GM18519 (cell line): Measurements from ENCODE around the gene EPB41L3.
"Not testable (repeated sequence)": the region's sequence is repeated elsewhere in the genome, so short reads cannot be mapped to it uniquely, and the experiment has no call there.

Source experiments
- ATAC-seq: cut with Tn5 transposase; IDR thresholded peaks from one replicate; pipeline ENCODE4 v1.9.1; 2021; ENCODE audit warnings: mild to moderate bottlenecking, moderate library complexity; ENCODE audit not compliant: unreplicated experiment, low FRiP score

The EPB41L3 gene

GRCh38 chr18:5534845-5535244 lies 9.0 kb downstream of the EPB41L3 start:
- ATAC-seq: no peak

DNA sequence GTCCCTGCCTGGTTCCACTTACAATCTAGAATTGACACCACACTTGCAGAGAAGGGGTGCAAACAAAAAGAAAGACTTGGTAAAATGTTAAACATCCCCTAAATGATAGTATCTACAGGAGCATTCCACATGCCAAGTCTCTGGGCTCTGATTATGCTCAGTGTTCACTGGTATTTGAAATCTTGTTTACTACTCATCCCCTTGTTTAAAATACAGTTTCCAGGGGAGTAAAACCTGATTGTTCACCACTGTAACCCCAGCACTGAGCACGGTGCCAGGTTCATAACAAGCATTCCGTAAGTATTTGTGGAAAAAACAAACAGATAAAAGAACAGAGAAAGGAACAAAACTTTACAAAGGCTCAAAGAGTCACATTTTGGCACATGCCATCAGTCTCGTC lies 11.7 kb downstream of the EPB41L3 start:
- no peak for ATAC-seq

GRCh38 chr18:5530629-5531178 lies 13.1 kb downstream of the EPB41L3 start:
- ATAC-seq: no peak

- ATAC-seq: no peak
These were observed 14.3 kb downstream of the EPB41L3 start for GRCh38 chr18:5529471-5529870.

GRCh38 chr18:5527603-5528002 lies 16.2 kb downstream of the EPB41L3 start:
- no peak for ATAC-seq

DNA sequence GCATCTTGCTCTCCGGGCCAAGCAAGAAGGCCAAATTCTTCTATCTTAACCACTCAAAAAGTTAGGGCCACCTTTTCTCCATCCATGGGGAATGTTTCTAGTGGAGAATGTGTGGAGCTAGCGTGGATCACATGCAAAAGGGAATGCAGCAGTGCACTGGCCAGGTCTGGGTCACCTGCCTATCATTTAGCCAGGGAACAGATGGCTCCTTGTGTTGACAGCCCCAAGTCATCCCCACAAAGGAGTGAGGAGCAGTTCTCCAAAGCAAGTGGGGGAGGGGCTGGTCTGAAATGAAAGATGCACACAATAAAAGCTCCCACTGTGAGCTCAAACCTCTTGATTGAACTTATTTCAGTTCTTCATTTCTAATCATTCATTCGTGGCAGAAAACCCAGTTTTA lies 19.1 kb downstream of the EPB41L3 start:
- no peak for ATAC-seq

DNA sequence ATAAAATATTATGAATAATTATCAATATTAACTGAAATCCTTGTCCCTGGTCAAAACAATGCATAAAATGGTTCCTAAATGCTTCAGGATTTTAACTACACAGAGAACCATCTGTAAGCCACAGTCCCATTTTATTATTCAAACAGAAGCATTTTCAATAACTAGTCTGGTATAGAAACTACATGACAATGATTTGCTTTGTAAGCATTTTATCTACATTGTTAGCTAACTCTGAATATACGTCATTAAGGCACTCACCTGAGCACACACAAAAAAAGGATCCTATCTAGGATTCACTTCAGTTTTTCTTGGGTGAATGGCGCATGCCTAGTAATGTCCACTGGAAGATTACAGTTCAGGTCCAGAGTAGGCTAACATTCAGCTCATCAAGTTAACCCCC lies 22.8 kb downstream of the EPB41L3 start:
- no peak for ATAC-seq

GRCh38 chr18:5520464-5520863 lies 23.3 kb downstream of the EPB41L3 start:
- no peak for ATAC-seq

GRCh38 chr18:5519448-5520298 lies 24.1 kb downstream of the EPB41L3 start:
- ATAC-seq: no peak

DNA sequence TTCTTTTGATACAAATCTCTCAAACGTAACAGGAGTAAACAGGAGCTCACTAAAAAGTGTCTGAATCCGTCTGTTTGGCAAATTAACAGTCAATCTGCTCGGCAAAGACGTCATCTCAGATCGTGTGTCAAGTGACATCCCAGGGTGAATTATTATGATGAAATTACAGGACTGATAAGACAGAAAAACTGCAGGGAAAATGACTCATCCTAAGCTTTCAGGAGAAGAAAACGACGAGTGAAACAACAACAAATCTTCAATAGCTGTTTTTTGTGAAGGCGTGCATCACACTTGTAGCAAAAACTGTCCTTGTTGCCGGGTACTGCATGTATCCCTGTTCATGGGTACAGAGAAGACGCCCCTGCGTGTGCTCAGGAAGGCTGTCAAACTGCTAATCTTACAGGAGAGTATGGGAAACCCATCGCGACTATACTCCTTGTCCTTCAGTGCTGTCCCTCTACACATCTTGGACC lies 24.9 kb downstream of the EPB41L3 start:
- ATAC-seq: no peak

DNA sequence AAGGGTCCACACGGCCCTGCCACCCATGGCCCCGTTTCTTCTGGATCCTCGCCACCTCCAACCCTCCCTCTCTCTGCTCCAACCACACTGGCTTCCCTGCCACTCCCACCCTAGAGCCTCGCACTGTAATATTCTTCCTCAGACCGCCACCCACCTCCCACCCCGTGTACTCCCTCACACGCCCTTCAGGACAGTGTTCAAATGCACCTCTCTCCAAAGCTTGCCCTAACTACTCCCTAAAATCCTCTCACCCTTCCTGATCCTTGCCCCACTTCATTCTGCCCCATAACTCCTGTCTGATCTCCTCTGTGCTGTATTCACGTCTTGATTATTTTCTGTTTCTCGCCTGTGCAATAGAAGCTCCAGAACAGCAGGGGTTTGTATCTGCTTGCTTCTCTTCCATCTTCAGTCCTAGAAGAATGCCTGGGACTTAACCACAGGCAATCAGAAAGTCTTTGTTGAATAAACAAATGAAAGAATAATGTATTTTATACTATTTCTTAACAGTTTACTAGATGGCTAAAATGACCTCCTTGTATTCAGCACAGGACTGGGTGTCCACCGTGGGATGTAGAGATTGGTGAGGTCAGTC lies 25.5 kb downstream of the EPB41L3 start:
- ATAC-seq: no peak

DNA sequence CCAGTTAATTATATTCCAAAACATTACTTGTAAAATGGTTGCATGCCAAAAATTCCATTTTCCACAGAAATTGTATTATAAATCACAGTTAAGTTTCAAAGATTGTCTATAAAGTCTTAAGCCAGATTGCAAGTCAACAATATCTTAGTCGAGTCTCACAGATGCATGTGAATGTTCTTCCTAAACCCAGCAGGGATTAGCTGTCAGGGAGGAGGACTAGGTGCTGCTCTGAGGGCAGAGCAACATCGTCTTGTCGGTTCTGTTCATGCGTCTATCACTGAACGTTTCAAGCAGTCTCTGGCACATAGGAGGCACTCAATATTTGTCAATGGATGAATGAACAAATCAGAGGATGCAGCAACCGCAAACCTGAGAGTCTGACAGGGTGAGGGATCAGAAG lies 27.0 kb downstream of the EPB41L3 start:
- no peak for ATAC-seq

DNA sequence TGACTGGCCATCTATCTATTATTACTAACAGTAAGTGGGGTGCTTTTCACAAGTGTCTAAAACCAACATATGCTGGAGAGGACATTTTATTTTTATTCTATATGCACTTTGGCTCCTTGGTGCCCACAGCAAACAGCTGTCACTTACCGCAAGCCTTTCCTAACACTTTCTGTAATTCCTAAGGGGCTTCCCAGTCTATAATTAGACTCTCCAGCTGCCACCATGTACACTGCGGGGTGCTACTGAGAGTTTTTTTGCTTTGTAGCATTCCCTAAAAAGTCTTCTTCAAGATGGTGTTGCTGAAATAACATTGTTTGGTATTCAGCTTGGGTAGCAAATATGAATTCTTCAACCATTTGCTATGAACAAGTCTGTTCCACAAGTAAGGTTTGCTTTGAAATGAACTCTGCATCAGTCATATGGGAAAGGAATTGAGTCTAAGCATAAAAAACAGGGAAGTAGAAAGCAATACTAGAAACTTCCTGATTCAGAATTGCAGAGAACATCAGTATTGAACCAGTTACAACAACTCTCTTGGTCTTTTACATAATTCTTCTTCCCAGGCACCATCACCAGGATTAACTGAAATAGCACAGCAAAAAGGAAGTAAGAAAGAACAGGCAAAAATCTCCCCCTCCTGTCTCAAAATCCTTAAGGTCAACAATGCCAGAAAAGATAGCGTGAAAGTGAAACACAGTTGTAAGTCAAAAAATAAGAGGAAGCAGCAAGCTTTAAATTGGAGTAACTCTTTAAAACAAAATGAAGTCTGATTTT lies 28.6 kb downstream of the EPB41L3 start:
- no peak for ATAC-seq

DNA sequence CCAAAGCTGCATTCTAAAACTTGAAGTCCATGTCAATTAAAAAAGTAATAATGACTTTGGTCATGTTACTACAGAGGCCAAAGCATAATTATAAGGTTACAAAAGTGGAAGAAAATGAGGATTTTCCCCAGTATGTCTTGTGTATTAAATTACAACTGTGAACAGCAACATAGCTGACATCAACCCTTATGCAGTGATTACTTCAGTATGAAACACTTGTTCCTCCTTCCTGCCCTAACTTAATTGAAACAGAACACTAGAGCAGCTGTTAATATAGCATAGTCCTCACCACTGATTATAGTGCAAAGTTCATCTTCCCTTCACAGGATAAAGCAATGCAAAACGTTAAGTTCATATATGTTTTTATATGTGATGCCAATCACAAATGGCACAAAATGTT lies 29.9 kb downstream of the EPB41L3 start:
- ATAC-seq: no peak

DNA sequence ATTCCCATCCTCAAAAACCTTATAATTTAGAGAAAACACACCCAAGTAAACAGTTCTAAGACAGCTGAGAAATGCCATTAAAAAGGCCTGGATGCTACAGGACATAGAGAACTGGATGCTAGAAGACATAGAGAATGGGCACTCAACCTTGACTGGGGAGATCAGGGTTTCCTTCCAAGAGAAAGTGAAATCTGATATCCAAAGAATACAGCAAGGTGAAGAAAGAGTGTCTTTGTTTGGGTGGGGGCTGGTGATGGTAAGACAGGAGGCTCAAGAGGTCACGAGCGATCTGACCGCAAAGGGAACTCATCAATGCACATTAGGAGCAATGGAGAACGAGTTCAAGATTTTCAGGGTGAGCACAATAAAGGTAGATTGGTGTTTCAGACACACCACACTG lies 31.6 kb downstream of the EPB41L3 start:
- no peak for ATAC-seq

DNA sequence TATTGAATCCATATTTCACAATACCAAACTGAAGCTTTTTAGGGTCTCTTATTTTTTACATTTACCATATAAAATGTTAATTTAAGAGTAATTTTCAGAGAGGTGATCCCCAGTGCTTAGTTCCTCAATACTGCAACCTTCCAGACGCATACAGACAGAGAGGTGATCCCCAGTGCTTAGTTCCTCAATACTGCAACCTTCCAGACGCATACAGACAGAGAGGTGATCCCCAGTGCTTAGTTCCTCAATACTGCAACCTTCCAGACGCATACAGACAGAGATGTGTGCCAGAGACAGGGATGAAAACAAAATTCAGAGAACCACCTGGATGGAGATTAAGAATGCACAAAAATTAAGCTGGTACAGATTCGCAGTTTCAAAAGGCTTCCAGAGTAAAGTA lies 32.3 kb downstream of the EPB41L3 start:
- ATAC-seq: not testable (repeated sequence)

DNA sequence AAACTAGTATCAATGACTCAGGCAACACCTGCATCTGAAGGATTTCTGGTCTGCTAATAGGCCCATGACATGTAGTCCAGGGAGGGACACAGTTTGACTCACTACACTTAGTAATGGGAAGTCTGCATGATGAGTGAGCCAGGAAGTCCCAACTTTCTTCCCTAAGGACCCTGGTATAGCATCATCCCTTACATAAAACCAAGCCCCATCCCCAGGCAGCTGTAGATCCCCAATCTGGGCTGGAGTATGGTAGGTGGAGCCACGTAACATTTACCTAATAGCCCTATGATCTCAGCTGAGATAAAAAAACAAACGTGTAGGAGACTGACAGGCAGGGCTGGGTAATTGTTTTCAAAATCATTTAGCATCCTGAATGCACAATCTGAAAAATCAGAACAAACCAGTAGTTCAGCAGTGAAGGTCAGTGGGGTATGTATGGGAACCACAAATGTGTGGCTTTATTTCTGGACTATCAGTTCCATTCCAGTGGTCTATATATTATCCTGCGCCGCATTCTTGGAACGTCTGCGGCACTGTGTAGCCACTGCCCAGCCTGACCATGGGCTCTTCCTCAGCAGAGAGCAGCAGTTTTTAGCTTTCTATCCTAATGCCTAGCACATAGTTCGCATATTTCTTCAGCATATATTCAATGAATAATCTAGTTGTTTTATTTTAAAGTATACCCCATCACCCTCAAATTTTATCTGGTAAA lies 33.5 kb downstream of the EPB41L3 start:
- no peak for ATAC-seq

- ATAC-seq: no peak
These were observed 35.0 kb downstream of the EPB41L3 start for GRCh38 chr18:5508821-5509220.

DNA sequence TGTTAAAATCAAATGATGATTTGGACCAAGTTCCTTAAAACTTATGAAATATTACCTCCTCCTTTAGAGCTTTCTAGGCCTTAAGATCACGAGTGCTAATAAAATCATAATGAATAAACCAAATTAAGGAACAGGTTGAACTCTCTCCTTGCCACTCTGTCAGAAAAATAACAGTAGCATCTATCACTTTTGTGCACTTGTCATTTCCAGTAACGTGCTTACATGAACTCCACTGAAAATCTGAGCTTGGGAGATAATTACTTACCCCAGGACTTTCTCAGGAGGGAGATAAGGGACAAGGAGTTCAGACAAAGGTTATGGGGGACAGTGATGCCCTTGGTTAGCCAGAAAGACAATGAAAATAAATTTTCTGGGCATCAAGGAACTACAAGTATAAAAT lies 36.0 kb downstream of the EPB41L3 start:
- ATAC-seq: no peak

DNA sequence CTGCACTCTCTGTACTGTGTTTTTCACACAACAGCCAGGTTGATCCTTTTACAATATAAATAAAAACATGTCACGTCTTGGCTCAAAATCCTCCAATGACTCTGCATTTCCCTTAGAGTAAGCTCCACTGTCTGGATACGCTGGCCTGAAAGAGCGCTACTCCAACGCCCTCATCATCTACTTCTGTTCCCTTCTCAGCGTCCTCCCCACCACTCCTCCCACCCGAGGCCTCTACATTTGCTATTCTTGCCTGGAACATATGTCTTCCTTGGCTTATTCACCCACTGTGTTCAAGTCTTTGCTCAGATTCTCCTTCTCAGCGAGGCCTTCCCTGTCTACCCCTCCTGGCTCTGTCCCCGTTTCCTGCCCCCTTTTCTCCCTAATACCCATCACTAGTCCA lies 37.6 kb downstream of the EPB41L3 start:
- ATAC-seq: no peak
